Measurements from ENCODE around the gene TMEM164.

The TMEM164 gene

DNA sequence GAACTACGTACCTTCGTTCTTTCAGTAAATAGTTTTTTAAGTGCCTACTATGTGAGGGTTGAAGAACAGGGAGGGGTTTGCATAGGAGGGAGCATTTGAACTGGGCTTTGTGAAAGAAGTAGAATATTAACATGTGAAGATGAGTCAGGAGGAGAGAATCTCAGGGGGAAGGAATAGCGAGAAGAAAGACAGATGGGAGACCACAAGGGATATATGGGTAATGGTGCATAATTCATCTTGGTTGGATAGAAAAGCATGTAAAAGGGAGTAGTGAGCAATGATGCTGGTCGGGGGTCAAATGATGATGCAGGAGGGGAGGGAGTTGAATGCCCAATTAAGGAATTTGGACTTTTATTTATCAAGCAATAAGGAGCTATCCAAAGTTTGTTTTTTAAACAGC is 52.7 kb downstream of the TMEM164 start:
- H3K4me1 ChIP-seq (ENCODE audit: control insufficient read depth in 1 of 2, insufficient read depth in 2 of 2, low read length in 2 of 2): no peaks in the 10 kb centered on the region
- H2BK12ac ChIP-seq (ENCODE audit: low read length): no peak overlapping the region
- H3K36me3 ChIP-seq (ENCODE audit: control insufficient read depth in 1 of 2, insufficient read depth in 2 of 2, low read length in 2 of 2): no peaks in the 10 kb centered on the region
- no peak overlapping the region for H3K27ac ChIP-seq (ENCODE audit: low read depth, low read length)
- no peaks in the 10 kb centered on the region for H3K79me2 ChIP-seq (ENCODE audit: control insufficient read depth, insufficient read depth, low read length, poor library complexity)
- H3K4me2 ChIP-seq (ENCODE audit: low read length): no peak overlapping the region
- WGBS (ENCODE audit: extremely low coverage, insufficient coverage, insufficient read length): no CpG with 5 or more reads among the region's 4 CpGs
- H3K79me1 ChIP-seq (ENCODE audit: low read length): no peaks in the 10 kb centered on the region
- H4K8ac ChIP-seq (ENCODE audit: low read depth, low read length): no peak overlapping the region
- H3K23ac ChIP-seq (ENCODE audit: low read length): no peak overlapping the region
- no peak overlapping the region for H4K91ac ChIP-seq (ENCODE audit: low read depth, low read length)
- H3K18ac ChIP-seq (ENCODE audit: low read length): no peak overlapping the region
- no peak overlapping the region for H2AFZ ChIP-seq (ENCODE audit: insufficient read depth, low read length, poor library complexity)
- H3K9ac ChIP-seq (ENCODE audit: low read length): no peak overlapping the region
- no peaks in the 10 kb centered on the region for H3K27me3 ChIP-seq (ENCODE audit: insufficient read depth, low read length)
- H2BK5ac ChIP-seq (ENCODE audit: low read depth, low read length, poor library complexity): no peak overlapping the region
- no peak overlapping the region for H3K4me3 ChIP-seq (ENCODE audit: low read depth, low read length)
- no peak overlapping the region for H3K14ac ChIP-seq (ENCODE audit: low read length)
- no peak for DNase-seq
- no peak overlapping the region for H2AK5ac ChIP-seq (ENCODE audit: low read length)
- H3K4ac ChIP-seq (ENCODE audit: low read depth, low read length): no peak overlapping the region
- no peak overlapping the region for H2BK120ac ChIP-seq (ENCODE audit: insufficient read depth, low read length, poor library complexity)
- H3K9me3 ChIP-seq (ENCODE audit: insufficient read depth, low read depth, low read length): no peaks in the 10 kb centered on the region
- no peak overlapping the region for H4K12ac ChIP-seq (ENCODE audit: low read depth, low read length)

DNA sequence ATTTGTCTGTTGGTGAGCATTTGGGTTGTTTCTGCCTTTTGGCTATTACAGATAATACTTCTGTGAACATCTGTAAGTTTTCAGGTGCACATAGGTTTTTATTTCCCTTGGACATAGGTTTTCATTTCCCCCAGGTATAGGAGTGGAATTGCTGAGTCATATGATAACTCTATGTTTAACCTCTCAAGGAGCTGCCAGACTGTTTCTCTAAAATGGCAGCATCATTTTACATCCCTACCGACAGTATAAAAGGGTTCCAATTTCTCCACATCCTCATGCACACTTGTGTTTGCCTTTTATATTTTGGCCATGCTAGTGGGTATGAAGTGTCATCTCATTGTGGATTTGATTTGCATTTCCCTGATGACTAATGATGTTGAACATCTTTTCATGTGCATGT is 53.5 kb downstream of the TMEM164 start:
- no peak overlapping the region for H3K4me2 ChIP-seq (ENCODE audit: low read length)

DNA sequence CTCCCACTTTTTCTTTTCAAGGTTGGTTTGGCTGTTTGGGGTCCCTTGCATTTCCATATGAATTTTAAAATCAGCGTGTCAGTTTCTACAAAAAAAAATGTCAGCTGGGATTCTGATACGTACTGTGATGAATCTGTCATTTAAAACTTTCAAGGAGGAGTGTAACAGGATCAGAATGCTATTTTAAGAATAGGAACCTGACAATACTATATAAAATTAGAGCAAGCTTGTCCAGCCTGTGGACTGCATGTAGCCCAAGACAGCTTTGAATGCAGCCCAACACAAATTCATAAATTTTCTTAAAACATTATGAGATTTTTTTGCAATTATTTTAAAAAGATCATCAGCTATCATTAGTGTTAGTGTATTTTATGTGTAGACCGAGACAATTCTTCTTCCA is 56.5 kb downstream of the TMEM164 start:
- Histone ChIP-seq H3K27ac (ENCODE audit: low read depth, low read length) (no peak overlapping the region), H4K8ac (ENCODE audit: low read depth, low read length) (no peak overlapping the region), H2BK12ac (ENCODE audit: low read length) (no peak overlapping the region), H4K91ac (ENCODE audit: low read depth, low read length) (no peak overlapping the region), H2AK5ac (ENCODE audit: low read length) (no peak overlapping the region), H3K14ac (ENCODE audit: low read length) (no peak overlapping the region), H3K23ac (ENCODE audit: low read length) (no peak overlapping the region), H3K79me1 (ENCODE audit: low read length) (no peaks in the 10 kb centered on the region), H2AFZ (ENCODE audit: insufficient read depth, low read length, poor library complexity) (no peak overlapping the region), H2BK120ac (ENCODE audit: insufficient read depth, low read length, poor library complexity) (no peak overlapping the region), H4K12ac (ENCODE audit: low read depth, low read length) (no peak overlapping the region), H3K4me3 (ENCODE audit: low read depth, low read length) (no peak overlapping the region), H3K4me1 (ENCODE audit: control insufficient read depth in 1 of 2, insufficient read depth in 2 of 2, low read length in 2 of 2) (no peaks in the 10 kb centered on the region), H3K27me3 (ENCODE audit: insufficient read depth, low read length) (no peaks in the 10 kb centered on the region), H3K18ac (ENCODE audit: low read length) (no peak overlapping the region), H3K4ac (ENCODE audit: low read depth, low read length) (no peak overlapping the region), H3K79me2 (ENCODE audit: control insufficient read depth, insufficient read depth, low read length, poor library complexity) (no peaks in the 10 kb centered on the region), H3K36me3 (ENCODE audit: control insufficient read depth in 1 of 2, insufficient read depth in 2 of 2, low read length in 2 of 2) (no peaks in the 10 kb centered on the region), H3K4me2 (ENCODE audit: low read length) (no peak overlapping the region), H2BK5ac (ENCODE audit: low read depth, low read length, poor library complexity) (no peak overlapping the region), H3K9me3 (ENCODE audit: insufficient read depth, low read depth, low read length) (no peaks in the 10 kb centered on the region), H3K9ac (ENCODE audit: low read length) (no peak overlapping the region)
- no peak for DNase-seq
- WGBS (ENCODE audit: extremely low coverage, insufficient coverage, insufficient read length): no CpG with 5 or more reads among the region's 3 CpGs

More for the DNA sequence above, 53.5 kb downstream of the TMEM164 start:
- Histone ChIP-seq H3K4me1 (ENCODE audit: control insufficient read depth in 1 of 2, insufficient read depth in 2 of 2, low read length in 2 of 2) (no peaks in the 10 kb centered on the region), H4K12ac (ENCODE audit: low read depth, low read length) (no peak overlapping the region), H3K23ac (ENCODE audit: low read length) (no peak overlapping the region), H3K9ac (ENCODE audit: low read length) (no peak overlapping the region), H3K79me1 (ENCODE audit: low read length) (no peaks in the 10 kb centered on the region), H3K79me2 (ENCODE audit: control insufficient read depth, insufficient read depth, low read length, poor library complexity) (no peaks in the 10 kb centered on the region), H3K27me3 (ENCODE audit: insufficient read depth, low read length) (no peaks in the 10 kb centered on the region), H3K9me3 (ENCODE audit: insufficient read depth, low read depth, low read length) (no peaks in the 10 kb centered on the region), H2AK5ac (ENCODE audit: low read length) (no peak overlapping the region), H2AFZ (ENCODE audit: insufficient read depth, low read length, poor library complexity) (no peak overlapping the region), H4K91ac (ENCODE audit: low read depth, low read length) (no peak overlapping the region), H2BK120ac (ENCODE audit: insufficient read depth, low read length, poor library complexity) (no peak overlapping the region), H2BK5ac (ENCODE audit: low read depth, low read length, poor library complexity) (no peak overlapping the region), H4K8ac (ENCODE audit: low read depth, low read length) (no peak overlapping the region), H3K18ac (ENCODE audit: low read length) (no peak overlapping the region), H3K4me3 (ENCODE audit: low read depth, low read length) (no peak overlapping the region), H2BK12ac (ENCODE audit: low read length) (no peak overlapping the region), H3K4ac (ENCODE audit: low read depth, low read length) (no peak overlapping the region), H3K27ac (ENCODE audit: low read depth, low read length) (no peak overlapping the region), H3K36me3 (ENCODE audit: control insufficient read depth in 1 of 2, insufficient read depth in 2 of 2, low read length in 2 of 2) (no peaks in the 10 kb centered on the region), H3K14ac (ENCODE audit: low read length) (no peak overlapping the region)
- WGBS (ENCODE audit: extremely low coverage, insufficient coverage, insufficient read length): no CpG with 5 or more reads among the region's 1 CpG
- no peak for DNase-seq

DNA sequence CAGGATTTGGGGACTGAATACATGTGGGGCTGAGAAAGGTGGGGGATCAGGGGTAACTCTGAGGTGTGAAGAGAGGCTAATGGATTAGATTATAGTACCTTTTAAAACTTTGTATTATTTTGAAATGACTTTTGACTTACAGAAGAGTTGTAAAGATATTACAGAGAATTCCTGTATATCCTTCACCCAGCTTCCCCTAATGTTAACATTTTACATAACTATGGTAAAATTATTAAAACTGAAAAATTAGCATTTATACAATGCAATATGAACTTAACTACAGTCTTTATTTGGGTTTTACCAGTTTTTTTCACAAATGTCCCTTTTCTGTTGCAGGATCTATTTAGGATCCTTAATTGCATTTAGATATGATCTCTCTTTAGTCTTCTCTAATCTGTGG is 57.4 kb downstream of the TMEM164 start:
- Histone ChIP-seq H3K79me1 (ENCODE audit: low read length) (no peaks in the 10 kb centered on the region), H3K36me3 (ENCODE audit: control insufficient read depth in 1 of 2, insufficient read depth in 2 of 2, low read length in 2 of 2) (no peaks in the 10 kb centered on the region), H3K4me2 (ENCODE audit: low read length) (no peak overlapping the region), H4K91ac (ENCODE audit: low read depth, low read length) (no peak overlapping the region), H4K8ac (ENCODE audit: low read depth, low read length) (no peak overlapping the region), H2AK5ac (ENCODE audit: low read length) (no peak overlapping the region), H3K18ac (ENCODE audit: low read length) (no peak overlapping the region), H3K4ac (ENCODE audit: low read depth, low read length) (no peak overlapping the region), H3K9me3 (ENCODE audit: insufficient read depth, low read depth, low read length) (no peaks in the 10 kb centered on the region), H3K4me1 (ENCODE audit: control insufficient read depth in 1 of 2, insufficient read depth in 2 of 2, low read length in 2 of 2) (no peaks in the 10 kb centered on the region), H3K27ac (ENCODE audit: low read depth, low read length) (no peak overlapping the region), H3K79me2 (ENCODE audit: control insufficient read depth, insufficient read depth, low read length, poor library complexity) (no peaks in the 10 kb centered on the region), H3K9ac (ENCODE audit: low read length) (no peak overlapping the region), H2BK120ac (ENCODE audit: insufficient read depth, low read length, poor library complexity) (no peak overlapping the region), H4K12ac (ENCODE audit: low read depth, low read length) (no peak overlapping the region), H2AFZ (ENCODE audit: insufficient read depth, low read length, poor library complexity) (no peak overlapping the region), H2BK5ac (ENCODE audit: low read depth, low read length, poor library complexity) (no peak overlapping the region), H3K23ac (ENCODE audit: low read length) (no peak overlapping the region), H3K14ac (ENCODE audit: low read length) (no peak overlapping the region), H3K4me3 (ENCODE audit: low read depth, low read length) (no peak overlapping the region), H2BK12ac (ENCODE audit: low read length) (no peak overlapping the region), H3K27me3 (ENCODE audit: insufficient read depth, low read length) (no peaks in the 10 kb centered on the region)
- DNase-seq: no peak
